Spleen (tissue), 7 donors: ENCODE measurements around the gene SCARB1.

Source experiments
- CTCF ChIP-seq, 11 experiments: fragments of 200-600 bp in 7 of 11; fragments of 450-650 bp in 4 of 11; sonication (generic) in 4 of 11; IDR thresholded peaks in 8 of 11; conservative IDR thresholded peaks in 3 of 11; 1 replicate in 7 of 11; 2 replicates in 4 of 11; pipeline versions ENCODE4 v1.4.0 to v1.8.0; 2016 to 2021; ENCODE audit warnings: antibody characterized with exemption in 11 of 11, inconsistent platforms in 4 of 11, mild to moderate bottlenecking in 1 of 11
- POLR2A ChIP-seq, 3 donors: fragments of 450-650 bp; IDR thresholded peaks; one replicate each; pipeline ENCODE4 v1.5.1; 2017; ENCODE audit warnings: antibody characterized with exemption in 3 of 3, mild to moderate bottlenecking in 1 of 3
- donor health status: DM: no; HTN: no; CAD: no; lungs with moderate emphysema.
- donor health status: DM: no; HTN: no; CAD: no.
- donor health status: DM: no; HTN: no; CAD: no.

GRCh38 chr12:124904306-124905098, 40.8 kb upstream of the SCARB1 start:
- TF ChIP-seq CTCF (IDR thresholded peaks at IDR 0.05 in 8 of 11, conservative IDR thresholded peaks at IDR 0.05 in 3 of 11) (no peak), POLR2A (IDR thresholded peaks at IDR 0.05) (no peak)
